OCI-LY1 (cell line): ENCODE measurements around the gene B9D1.

Source experiments
- EZH2 ChIP-seq: fragments of 200-600 bp; sonication (generic), shearing (Covaris generic); IDR thresholded peaks from 2 replicates; pipeline ENCODE4 v1.8.0; 2017; ENCODE audit warnings: borderline replicate concordance, mixed run types, mild to moderate bottlenecking, antibody characterized with exemption, low read length, moderate library complexity, mixed read lengths
- TF ChIP-seq, protein P1 (sequence below): fragments of 200-600 bp; sonication (generic), shearing (Covaris generic); IDR thresholded peaks from 2 replicates; pipeline ENCODE4 v1.5.1; 2017; ENCODE audit warnings: mild to moderate bottlenecking, antibody characterized with exemption, low read length, moderate library complexity, mixed read lengths

GRCh38 chr17:19404264-19404663, 41.7 kb upstream of the B9D1 start:
- TF ChIP-seq, protein P1, sequence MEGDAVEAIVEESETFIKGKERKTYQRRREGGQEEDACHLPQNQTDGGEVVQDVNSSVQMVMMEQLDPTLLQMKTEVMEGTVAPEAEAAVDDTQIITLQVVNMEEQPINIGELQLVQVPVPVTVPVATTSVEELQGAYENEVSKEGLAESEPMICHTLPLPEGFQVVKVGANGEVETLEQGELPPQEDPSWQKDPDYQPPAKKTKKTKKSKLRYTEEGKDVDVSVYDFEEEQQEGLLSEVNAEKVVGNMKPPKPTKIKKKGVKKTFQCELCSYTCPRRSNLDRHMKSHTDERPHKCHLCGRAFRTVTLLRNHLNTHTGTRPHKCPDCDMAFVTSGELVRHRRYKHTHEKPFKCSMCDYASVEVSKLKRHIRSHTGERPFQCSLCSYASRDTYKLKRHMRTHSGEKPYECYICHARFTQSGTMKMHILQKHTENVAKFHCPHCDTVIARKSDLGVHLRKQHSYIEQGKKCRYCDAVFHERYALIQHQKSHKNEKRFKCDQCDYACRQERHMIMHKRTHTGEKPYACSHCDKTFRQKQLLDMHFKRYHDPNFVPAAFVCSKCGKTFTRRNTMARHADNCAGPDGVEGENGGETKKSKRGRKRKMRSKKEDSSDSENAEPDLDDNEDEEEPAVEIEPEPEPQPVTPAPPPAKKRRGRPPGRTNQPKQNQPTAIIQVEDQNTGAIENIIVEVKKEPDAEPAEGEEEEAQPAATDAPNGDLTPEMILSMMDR: no peak
- no peak for TF ChIP-seq EZH2
